ENCODE measurements around the gene ACOX3.

- TF ChIP-seq, protein P1, sequence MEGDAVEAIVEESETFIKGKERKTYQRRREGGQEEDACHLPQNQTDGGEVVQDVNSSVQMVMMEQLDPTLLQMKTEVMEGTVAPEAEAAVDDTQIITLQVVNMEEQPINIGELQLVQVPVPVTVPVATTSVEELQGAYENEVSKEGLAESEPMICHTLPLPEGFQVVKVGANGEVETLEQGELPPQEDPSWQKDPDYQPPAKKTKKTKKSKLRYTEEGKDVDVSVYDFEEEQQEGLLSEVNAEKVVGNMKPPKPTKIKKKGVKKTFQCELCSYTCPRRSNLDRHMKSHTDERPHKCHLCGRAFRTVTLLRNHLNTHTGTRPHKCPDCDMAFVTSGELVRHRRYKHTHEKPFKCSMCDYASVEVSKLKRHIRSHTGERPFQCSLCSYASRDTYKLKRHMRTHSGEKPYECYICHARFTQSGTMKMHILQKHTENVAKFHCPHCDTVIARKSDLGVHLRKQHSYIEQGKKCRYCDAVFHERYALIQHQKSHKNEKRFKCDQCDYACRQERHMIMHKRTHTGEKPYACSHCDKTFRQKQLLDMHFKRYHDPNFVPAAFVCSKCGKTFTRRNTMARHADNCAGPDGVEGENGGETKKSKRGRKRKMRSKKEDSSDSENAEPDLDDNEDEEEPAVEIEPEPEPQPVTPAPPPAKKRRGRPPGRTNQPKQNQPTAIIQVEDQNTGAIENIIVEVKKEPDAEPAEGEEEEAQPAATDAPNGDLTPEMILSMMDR (conservative IDR thresholded peaks at IDR 0.05; ENCODE audit: low read length), result no peak
- TF ChIP-seq EZH2phosphoT487 (IDR thresholded peaks at IDR 0.05; ENCODE audit: borderline replicate concordance, low read depth, low read length), result no peak
Measured at GRCh38 chr4:8346838-8347605, 93.5 kb downstream of the ACOX3 start.

Data from OCI-LY7 (cell line).